ENCODE results near the gene ARID3A.
"Not testable (repeated sequence)": the region's sequence is repeated elsewhere in the genome, so short reads cannot be mapped to it uniquely, and the experiment has no call there.

ARID3A gene, protein sequence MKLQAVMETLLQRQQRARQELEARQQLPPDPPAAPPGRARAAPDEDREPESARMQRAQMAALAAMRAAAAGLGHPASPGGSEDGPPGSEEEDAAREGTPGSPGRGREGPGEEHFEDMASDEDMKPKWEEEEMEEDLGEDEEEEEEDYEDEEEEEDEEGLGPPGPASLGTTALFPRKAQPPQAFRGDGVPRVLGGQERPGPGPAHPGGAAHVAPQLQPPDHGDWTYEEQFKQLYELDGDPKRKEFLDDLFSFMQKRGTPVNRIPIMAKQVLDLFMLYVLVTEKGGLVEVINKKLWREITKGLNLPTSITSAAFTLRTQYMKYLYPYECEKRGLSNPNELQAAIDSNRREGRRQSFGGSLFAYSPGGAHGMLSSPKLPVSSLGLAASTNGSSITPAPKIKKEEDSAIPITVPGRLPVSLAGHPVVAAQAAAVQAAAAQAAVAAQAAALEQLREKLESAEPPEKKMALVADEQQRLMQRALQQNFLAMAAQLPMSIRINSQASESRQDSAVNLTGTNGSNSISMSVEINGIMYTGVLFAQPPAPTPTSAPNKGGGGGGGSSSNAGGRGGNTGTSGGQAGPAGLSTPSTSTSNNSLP

GRCh38 chr19:925526-926322, at the start of gene ARID3A:
ARID3A (plus strand) TSS chr19:926035; CDS start chr19:929529, 3,494 bp downstream.
- H3K27me3 Mint-ChIP-seq (ENCODE audit: low read depth): no peaks in the 10 kb centered on the region
- peak within 1 kb of the TSS; percentile 81 for H3K4me3 Mint-ChIP-seq
- peaks cover 3% of the 10 kb centered on the region for H3K36me3 Mint-ChIP-seq (ENCODE audit: low read depth)
- no peaks in the 10 kb centered on the region for H3K9me3 Mint-ChIP-seq
- peak within 1 kb of the TSS; percentile 80 for H3K27ac Mint-ChIP-seq
- H3K4me1 Mint-ChIP-seq (ENCODE audit: low read depth): peaks cover 11% of the 10 kb centered on the region
- DNase-seq (ENCODE audit: low spot score): peak; percentile 81

DNA sequence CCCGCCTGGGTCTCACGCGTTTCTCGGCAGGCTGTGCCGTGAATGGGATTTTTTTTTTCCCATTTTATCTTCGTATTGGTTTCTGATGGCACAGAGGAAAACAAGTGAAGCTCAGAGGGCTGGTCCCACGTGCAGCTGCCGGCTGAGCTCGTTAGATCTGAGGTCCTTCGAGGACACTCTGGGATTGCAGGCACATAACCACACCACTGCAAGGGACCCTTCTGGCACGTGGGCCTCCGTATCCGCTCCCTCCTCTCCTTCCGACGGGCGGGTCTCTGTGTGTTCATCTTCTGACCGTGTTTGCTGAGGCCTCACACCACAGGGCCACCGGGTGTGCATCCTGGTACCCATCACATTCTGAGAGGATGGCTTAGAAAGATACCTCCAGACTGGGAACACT, 49.7 kb upstream of the ARID3A start:
- peaks cover 5% of the 10 kb centered on the region for H3K4me1 Mint-ChIP-seq (ENCODE audit: low read depth)
- DNase-seq (ENCODE audit: low spot score): no peak
- no peaks in the 10 kb centered on the region for H3K9me3 Mint-ChIP-seq
- H3K27me3 Mint-ChIP-seq (ENCODE audit: low read depth): no peaks in the 10 kb centered on the region
- H3K27ac Mint-ChIP-seq: no peak overlapping the region
- no peak overlapping the region for H3K4me3 Mint-ChIP-seq
- H3K36me3 Mint-ChIP-seq (ENCODE audit: low read depth): peaks cover 9% of the 10 kb centered on the region

DNA sequence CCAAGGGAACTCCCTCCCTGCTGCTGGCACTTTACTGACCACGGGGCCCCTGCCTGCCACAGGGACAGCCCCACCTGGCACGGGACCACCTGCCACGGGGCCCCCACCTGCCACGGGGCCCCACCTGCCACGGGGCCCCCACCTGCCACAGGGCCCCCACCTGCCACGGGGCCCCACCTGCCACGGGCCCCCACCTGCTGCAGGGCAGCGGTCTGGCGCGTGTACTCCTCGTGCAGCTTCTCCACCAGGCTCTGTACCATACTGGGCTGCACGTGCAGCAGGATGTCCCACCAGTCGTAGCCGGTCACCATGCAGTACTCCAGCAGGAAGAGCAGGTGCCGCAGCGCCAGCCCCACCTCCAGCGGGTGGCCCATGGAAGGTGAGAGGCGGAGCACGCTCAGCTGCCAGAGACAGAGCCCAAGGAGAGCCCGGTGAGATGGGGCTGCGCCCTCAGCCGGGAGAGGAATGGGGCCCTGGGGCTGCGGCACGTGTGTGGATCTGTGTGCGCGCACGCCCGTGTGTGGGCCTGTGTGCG, 49.0 kb upstream of the ARID3A start:
- Mint-ChIP-seq H3K4me3 (no peak overlapping the region), H3K9me3 (no peaks in the 10 kb centered on the region), H3K27me3 (ENCODE audit: low read depth) (no peaks in the 10 kb centered on the region), H3K36me3 (ENCODE audit: low read depth) (peaks cover 12% of the 10 kb centered on the region), H3K4me1 (ENCODE audit: low read depth) (peaks cover 5% of the 10 kb centered on the region), H3K27ac (no peak overlapping the region)
- DNase-seq (ENCODE audit: low spot score): no peak

GRCh38 chr19:877992-878660, 47.7 kb upstream of the ARID3A start:
- H3K27ac Mint-ChIP-seq; H3K4me1 Mint-ChIP-seq (ENCODE audit: low read depth); H3K9me3 Mint-ChIP-seq; H3K4me3 Mint-ChIP-seq; H3K27me3 Mint-ChIP-seq (ENCODE audit: low read depth); DNase-seq (ENCODE audit: low spot score): not testable (repeated sequence)
- peaks cover 12% of the 10 kb centered on the region for H3K36me3 Mint-ChIP-seq (ENCODE audit: low read depth)

- peak overlapping the region; percentile 31 for H3K27ac Mint-ChIP-seq
- not testable (repeated sequence) for H3K27me3 Mint-ChIP-seq (ENCODE audit: low read depth); H3K4me3 Mint-ChIP-seq; DNase-seq (ENCODE audit: low spot score); H3K4me1 Mint-ChIP-seq (ENCODE audit: low read depth); H3K9me3 Mint-ChIP-seq
- peaks cover 10% of the 10 kb centered on the region for H3K36me3 Mint-ChIP-seq (ENCODE audit: low read depth)
Observed at GRCh38 chr19:878751-879561, 46.9 kb upstream of the ARID3A start.

GRCh38 chr19:879711-880438, 46.0 kb upstream of the ARID3A start:
- Mint-ChIP-seq H3K36me3 (ENCODE audit: low read depth) (peaks cover 10% of the 10 kb centered on the region), H3K4me3 (no peak overlapping the region), H3K9me3 (no peaks in the 10 kb centered on the region), H3K27ac (no peak overlapping the region), H3K27me3 (ENCODE audit: low read depth) (no peaks in the 10 kb centered on the region), H3K4me1 (ENCODE audit: low read depth) (no peaks in the 10 kb centered on the region)
- no peak for DNase-seq (ENCODE audit: low spot score)

DNA sequence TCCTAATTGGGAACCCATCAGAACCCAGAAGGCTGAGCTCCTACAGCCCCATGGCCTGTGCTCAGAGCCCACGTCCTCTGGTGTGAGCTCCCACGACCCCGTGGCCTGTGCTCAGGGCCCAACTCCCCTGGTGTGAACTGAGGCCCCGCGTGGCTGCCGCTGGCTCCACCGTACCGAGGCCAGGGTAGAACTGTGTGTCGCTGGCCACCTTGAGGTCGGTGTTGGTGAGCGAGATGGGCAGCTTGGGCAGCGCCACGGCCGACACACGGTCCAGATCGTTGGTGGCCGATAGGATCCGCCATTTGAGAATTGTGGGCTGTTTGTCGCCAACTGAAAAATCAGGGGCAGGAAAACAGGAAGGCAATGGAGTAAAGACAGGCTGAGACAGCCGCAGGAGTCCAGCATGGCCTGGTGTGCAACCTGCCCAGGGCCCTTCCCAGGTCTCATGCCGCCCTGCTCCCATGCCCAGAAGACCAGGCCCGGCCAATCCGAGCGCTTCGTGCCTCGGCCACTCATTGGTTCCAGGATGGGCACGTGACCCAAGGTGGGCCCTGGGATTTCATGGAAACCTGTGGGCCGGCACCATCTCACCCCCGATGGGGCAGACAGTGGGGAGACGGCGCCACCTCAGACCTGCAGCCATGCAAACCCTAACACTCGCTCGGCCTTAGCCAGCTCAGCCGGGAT, 44.3 kb upstream of the ARID3A start:
- Mint-ChIP-seq H3K4me3 (no peak overlapping the region), H3K9me3 (no peaks in the 10 kb centered on the region), H3K27me3 (ENCODE audit: low read depth) (no peaks in the 10 kb centered on the region), H3K27ac (no peak overlapping the region), H3K36me3 (ENCODE audit: low read depth) (peaks cover 10% of the 10 kb centered on the region), H3K4me1 (ENCODE audit: low read depth) (no peaks in the 10 kb centered on the region)
- DNase-seq (ENCODE audit: low spot score): no peak

- no peaks in the 10 kb centered on the region for H3K27me3 Mint-ChIP-seq (ENCODE audit: low read depth)
- DNase-seq (ENCODE audit: low spot score): no peak
- peaks cover 10% of the 10 kb centered on the region for H3K36me3 Mint-ChIP-seq (ENCODE audit: low read depth)
- no peaks in the 10 kb centered on the region for H3K4me1 Mint-ChIP-seq (ENCODE audit: low read depth)
- H3K27ac Mint-ChIP-seq: no peak overlapping the region
- no peaks in the 10 kb centered on the region for H3K9me3 Mint-ChIP-seq
- H3K4me3 Mint-ChIP-seq: no peak overlapping the region
Observed at GRCh38 chr19:882871-883497, 42.9 kb upstream of the ARID3A start.

DNA sequence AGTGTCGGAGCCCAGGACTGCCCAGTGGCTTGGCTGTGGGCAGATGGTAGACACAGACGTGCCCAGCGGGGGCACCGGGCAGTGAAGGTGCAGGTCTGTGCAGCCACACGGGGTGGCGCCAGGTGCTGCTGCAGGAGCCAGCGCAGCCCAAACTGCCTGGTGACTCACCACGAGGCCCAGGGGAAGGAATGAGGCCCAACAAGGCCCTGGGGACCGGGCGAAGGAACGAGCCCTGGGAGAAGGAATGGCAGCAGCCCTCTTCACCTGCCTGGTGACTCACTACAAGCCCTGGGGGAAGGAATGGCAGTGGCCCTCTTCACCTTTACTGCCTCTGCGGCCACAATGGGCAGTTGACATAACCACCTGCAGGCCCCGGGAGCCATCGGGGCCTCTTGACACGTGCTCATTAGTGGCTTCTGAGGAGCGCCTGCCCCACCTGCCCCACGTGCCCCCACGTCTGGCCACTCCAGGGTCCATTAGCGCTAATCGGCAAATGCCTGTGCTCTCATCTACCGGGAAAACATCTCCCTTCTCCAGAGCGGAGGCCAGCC, 42.1 kb upstream of the ARID3A start:
- no peaks in the 10 kb centered on the region for H3K27me3 Mint-ChIP-seq (ENCODE audit: low read depth)
- peaks cover 11% of the 10 kb centered on the region for H3K36me3 Mint-ChIP-seq (ENCODE audit: low read depth)
- H3K27ac Mint-ChIP-seq: no peak overlapping the region
- H3K4me1 Mint-ChIP-seq (ENCODE audit: low read depth): peaks cover under 1% of the 10 kb centered on the region
- H3K9me3 Mint-ChIP-seq: no peaks in the 10 kb centered on the region
- H3K4me3 Mint-ChIP-seq: no peak overlapping the region
- no peak for DNase-seq (ENCODE audit: low spot score)

DNA sequence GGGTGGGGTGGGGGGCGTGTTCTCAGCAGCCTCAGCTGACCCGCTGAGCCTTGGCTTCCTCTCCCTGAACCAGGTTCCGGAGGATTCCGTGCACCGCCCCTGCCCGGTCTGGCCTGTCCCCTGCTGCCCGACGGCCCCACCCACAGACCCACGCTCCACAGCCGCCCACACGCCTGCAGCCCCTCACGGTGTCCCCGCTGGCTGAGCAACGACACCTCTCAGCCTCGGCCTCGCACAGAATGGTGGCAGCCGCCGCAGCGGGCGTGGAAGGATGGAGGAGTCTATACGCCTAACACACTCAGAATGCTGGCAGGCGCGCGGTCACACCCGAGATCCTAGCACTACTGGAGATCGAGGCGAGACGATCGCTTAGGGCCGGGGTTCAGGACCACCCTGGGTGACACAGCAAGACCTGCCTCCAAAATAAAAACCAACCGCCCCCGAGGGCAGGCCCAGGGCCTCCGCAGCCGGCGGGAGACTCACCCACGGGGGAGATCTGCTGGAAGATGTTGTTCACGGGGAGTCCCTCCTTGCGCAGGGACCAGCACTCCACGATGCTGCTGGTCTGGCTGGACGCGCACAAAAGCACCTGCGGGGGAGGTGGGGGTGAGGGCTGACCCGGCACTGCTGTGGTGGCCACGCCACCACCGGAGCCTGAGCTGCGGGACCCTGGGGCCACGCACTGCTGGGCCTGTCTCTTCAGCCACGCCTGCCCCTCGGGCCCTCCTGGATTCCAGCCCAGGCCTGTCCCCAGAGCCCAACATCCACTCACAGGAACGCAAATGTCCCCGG, 41.2 kb upstream of the ARID3A start:
- Mint-ChIP-seq H3K4me1 (ENCODE audit: low read depth) (peaks cover 7% of the 10 kb centered on the region), H3K27ac (no peak overlapping the region), H3K4me3 (no peak overlapping the region), H3K36me3 (ENCODE audit: low read depth) (peaks cover 15% of the 10 kb centered on the region), H3K9me3 (no peaks in the 10 kb centered on the region), H3K27me3 (ENCODE audit: low read depth) (no peaks in the 10 kb centered on the region)
- no peak for DNase-seq (ENCODE audit: low spot score)

GRCh38 chr19:885536-886224, 40.2 kb upstream of the ARID3A start:
- H3K27me3 Mint-ChIP-seq (ENCODE audit: low read depth): no peaks in the 10 kb centered on the region
- H3K9me3 Mint-ChIP-seq: no peaks in the 10 kb centered on the region
- H3K4me3 Mint-ChIP-seq: no peak overlapping the region
- peaks cover 7% of the 10 kb centered on the region for H3K4me1 Mint-ChIP-seq (ENCODE audit: low read depth)
- DNase-seq (ENCODE audit: low spot score): no peak
- peaks cover 16% of the 10 kb centered on the region for H3K36me3 Mint-ChIP-seq (ENCODE audit: low read depth)
- no peak overlapping the region for H3K27ac Mint-ChIP-seq
